Measurements from ENCODE around the gene WRNIP1.
A peak's percentile ranks its signal among the peaks of the same experiment; 100 is the strongest.

The WRNIP1 gene

GRCh38 chr6:2740581-2740980, 24.6 kb upstream of the WRNIP1 start:
- no peak for DNase-seq (ENCODE audit: low read depth in 1 of 2, low spot score in 1 of 2)

GRCh38 chr6:2741756-2742155, 23.4 kb upstream of the WRNIP1 start:
- no peak for DNase-seq (ENCODE audit: low read depth in 1 of 2, low spot score in 1 of 2)

- no peak for DNase-seq (ENCODE audit: low read depth in 1 of 2, low spot score in 1 of 2)
These were observed 21.6 kb upstream of the WRNIP1 start for GRCh38 chr6:2743280-2744208.

GRCh38 chr6:2744209-2744771, 20.9 kb upstream of the WRNIP1 start:
- no peak for DNase-seq (ENCODE audit: low read depth in 1 of 2, low spot score in 1 of 2)

- no peak for DNase-seq (ENCODE audit: low read depth in 1 of 2, low spot score in 1 of 2)
These were observed 20.4 kb upstream of the WRNIP1 start for GRCh38 chr6:2744778-2745177.

- DNase-seq (ENCODE audit: low read depth in 1 of 2, low spot score in 1 of 2): no peak
These were observed 19.9 kb upstream of the WRNIP1 start for GRCh38 chr6:2745246-2745645.

GRCh38 chr6:2746557-2747061, 18.6 kb upstream of the WRNIP1 start:
- DNase-seq (ENCODE audit: low read depth in 1 of 2, low spot score in 1 of 2): no peak

GRCh38 chr6:2748183-2748582, 17.0 kb upstream of the WRNIP1 start:
- no peak for DNase-seq (ENCODE audit: low read depth in 1 of 2, low spot score in 1 of 2)

GRCh38 chr6:2749969-2750600, 15.1 kb upstream of the WRNIP1 start:
- DNase-seq (ENCODE audit: low read depth in 1 of 2, low spot score in 1 of 2): peak; percentile 33 to 52

- DNase-seq (ENCODE audit: low read depth in 1 of 2, low spot score in 1 of 2): no peak
These were observed 14.4 kb upstream of the WRNIP1 start, which contains the start of gene MYLK4 for GRCh38 chr6:2750832-2751231. Gene MYLK4 (minus strand): TSS chr6:2750922. CDS start chr6:2749294, 1,628 bp downstream.

- no peak for DNase-seq (ENCODE audit: low read depth in 1 of 2, low spot score in 1 of 2)
These were observed 13.3 kb upstream of the WRNIP1 start for GRCh38 chr6:2751871-2752270.

GRCh38 chr6:2752477-2753109, 12.6 kb upstream of the WRNIP1 start:
- no peak for DNase-seq (ENCODE audit: low read depth in 1 of 2, low spot score in 1 of 2)

GRCh38 chr6:2753110-2753489, 12.1 kb upstream of the WRNIP1 start:
- no peak for DNase-seq (ENCODE audit: low read depth in 1 of 2, low spot score in 1 of 2)

GRCh38 chr6:2753743-2754142, 11.4 kb upstream of the WRNIP1 start:
- DNase-seq (ENCODE audit: low read depth in 1 of 2, low spot score in 1 of 2): no peak

- DNase-seq (ENCODE audit: low read depth in 1 of 2, low spot score in 1 of 2): no peak
These were observed 10.8 kb upstream of the WRNIP1 start for GRCh38 chr6:2754393-2754792.

- DNase-seq (ENCODE audit: low read depth in 1 of 2, low spot score in 1 of 2): no peak
These were observed 10.3 kb upstream of the WRNIP1 start for GRCh38 chr6:2754911-2755310.

- no peak for DNase-seq (ENCODE audit: low read depth in 1 of 2, low spot score in 1 of 2)
These were observed 9.7 kb upstream of the WRNIP1 start for GRCh38 chr6:2755456-2755855.

GRCh38 chr6:2756241-2756640, 9.0 kb upstream of the WRNIP1 start:
- no peak for DNase-seq (ENCODE audit: low read depth in 1 of 2, low spot score in 1 of 2)

GRCh38 chr6:2756687-2757224, 8.4 kb upstream of the WRNIP1 start:
- DNase-seq (ENCODE audit: low read depth in 1 of 2, low spot score in 1 of 2): no peak

- DNase-seq (ENCODE audit: low read depth in 1 of 2, low spot score in 1 of 2): no peak
These were observed 6.2 kb upstream of the WRNIP1 start for GRCh38 chr6:2758980-2759379.
